ENCODE measurements around the gene PDK3.

DNA sequence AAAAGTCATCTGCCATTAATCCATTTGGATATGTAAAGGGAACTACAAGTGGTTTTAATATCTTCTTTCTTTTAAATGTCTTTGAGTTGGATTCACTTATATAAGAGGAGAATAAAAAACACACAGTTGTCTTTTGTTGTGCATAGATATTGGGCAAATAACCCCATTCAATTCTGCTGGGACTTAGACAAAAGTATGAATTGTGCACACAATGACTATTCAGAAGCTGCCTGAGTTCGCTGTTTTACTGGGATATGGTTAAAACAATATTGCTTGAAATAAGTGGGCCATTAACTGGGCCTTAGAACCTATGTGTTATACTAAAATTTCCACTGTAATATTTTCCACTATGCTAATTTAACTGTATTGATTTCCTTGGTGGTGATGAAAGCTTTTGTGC, 110.4 kb downstream of the PDK3 start:
- TF ChIP-seq, protein P1, sequence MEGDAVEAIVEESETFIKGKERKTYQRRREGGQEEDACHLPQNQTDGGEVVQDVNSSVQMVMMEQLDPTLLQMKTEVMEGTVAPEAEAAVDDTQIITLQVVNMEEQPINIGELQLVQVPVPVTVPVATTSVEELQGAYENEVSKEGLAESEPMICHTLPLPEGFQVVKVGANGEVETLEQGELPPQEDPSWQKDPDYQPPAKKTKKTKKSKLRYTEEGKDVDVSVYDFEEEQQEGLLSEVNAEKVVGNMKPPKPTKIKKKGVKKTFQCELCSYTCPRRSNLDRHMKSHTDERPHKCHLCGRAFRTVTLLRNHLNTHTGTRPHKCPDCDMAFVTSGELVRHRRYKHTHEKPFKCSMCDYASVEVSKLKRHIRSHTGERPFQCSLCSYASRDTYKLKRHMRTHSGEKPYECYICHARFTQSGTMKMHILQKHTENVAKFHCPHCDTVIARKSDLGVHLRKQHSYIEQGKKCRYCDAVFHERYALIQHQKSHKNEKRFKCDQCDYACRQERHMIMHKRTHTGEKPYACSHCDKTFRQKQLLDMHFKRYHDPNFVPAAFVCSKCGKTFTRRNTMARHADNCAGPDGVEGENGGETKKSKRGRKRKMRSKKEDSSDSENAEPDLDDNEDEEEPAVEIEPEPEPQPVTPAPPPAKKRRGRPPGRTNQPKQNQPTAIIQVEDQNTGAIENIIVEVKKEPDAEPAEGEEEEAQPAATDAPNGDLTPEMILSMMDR (conservative IDR thresholded peaks at IDR 0.05; ENCODE audit: low read length): no peak
- no peak for TF ChIP-seq EZH2phosphoT487 (IDR thresholded peaks at IDR 0.05; ENCODE audit: borderline replicate concordance, low read depth, low read length)
